RPMI8226 (cell line): ENCODE measurements around the gene HPS1.
A peak's percentile ranks its signal among the peaks of the same experiment; 100 is the strongest.

ENCODE experiments used
- DNase-seq: peaks from one replicate; pipeline ENCODE4 v3.0.0-alpha.2; 2015

The HPS1 gene

GRCh38 chr10:98446661-98447221, at the start of gene HPS1:
HPS1 (minus strand) TSS chr10:98446935; CDS start chr10:98443240, 3,695 bp downstream.
- peak; percentile 84 for DNase-seq

GRCh38 chr10:98492763-98493162, 46.0 kb upstream of the HPS1 start:
- no peak for DNase-seq

GRCh38 chr10:98489561-98490481, 43.1 kb upstream of the HPS1 start:
- DNase-seq = no peak

- no peak for DNase-seq
Measured at GRCh38 chr10:98488669-98489430, 42.1 kb upstream of the HPS1 start.

GRCh38 chr10:98487649-98488048, 40.9 kb upstream of the HPS1 start:
- DNase-seq = no peak

GRCh38 chr10:98486421-98486820, 39.7 kb upstream of the HPS1 start:
- no peak for DNase-seq

- no peak for DNase-seq
Measured at GRCh38 chr10:98485959-98486358, 39.2 kb upstream of the HPS1 start.

GRCh38 chr10:98483658-98484057, 36.9 kb upstream of the HPS1 start:
- no peak for DNase-seq

- DNase-seq = no peak
Measured at GRCh38 chr10:98482096-98482495, 35.4 kb upstream of the HPS1 start.

- DNase-seq = no peak
Measured at GRCh38 chr10:98481404-98481945, 34.7 kb upstream of the HPS1 start.

- no peak for DNase-seq
Measured at GRCh38 chr10:98478430-98479222, 31.9 kb upstream of the HPS1 start.

GRCh38 chr10:98477861-98478260, 31.1 kb upstream of the HPS1 start:
- no peak for DNase-seq

GRCh38 chr10:98474628-98475027, 27.9 kb upstream of the HPS1 start:
- no peak for DNase-seq

GRCh38 chr10:98472196-98472595, 25.5 kb upstream of the HPS1 start:
- no peak for DNase-seq

- no peak for DNase-seq
Measured at GRCh38 chr10:98470850-98471249, 24.1 kb upstream of the HPS1 start.

- no peak for DNase-seq
Measured at GRCh38 chr10:98469001-98469931, 22.5 kb upstream of the HPS1 start.

GRCh38 chr10:98467506-98468318, 21.0 kb upstream of the HPS1 start:
- peak; percentile 65 for DNase-seq

- no peak for DNase-seq
Measured at GRCh38 chr10:98466861-98467505, 20.2 kb upstream of the HPS1 start.

- DNase-seq = no peak
Measured at GRCh38 chr10:98465866-98466265, 19.1 kb upstream of the HPS1 start.
